PC-9 (cell line): ENCODE measurements around the gene IQSEC1. TPM values are rescaled to one million over a fixed set of nuclear protein-coding genes. Genes with fewer than 3 reads are reported as not detected.

Experiments
- BruUV-seq: library from RNA; stranded (reverse); fragments of 400-500 nt; replicated peaks from 2 replicates; lab custom pipeline; 2021; lab: Mats Ljungman, UMichigan
- CTCF ChIA-PET: fragments of 300-600 bp; sonication (Branson Sonifier 250); formaldehyde crosslinking; loops from one replicate; lab custom pipeline; 2022; ENCODE audit warnings: antibody characterized with exemption; lab: Charles Lee
- POLR2A ChIA-PET: fragments of 300-600 bp; sonication (Branson Sonifier 250); formaldehyde crosslinking; loops from one replicate; lab custom pipeline; 2022; ENCODE audit warnings: antibody characterized with exemption; ENCODE audit not compliant: unreplicated experiment; lab: Charles Lee
- DNase-seq, 2 experiments: peaks; one replicate each; pipeline versions ENCODE4 v3.0.0 to v3.0.0-alpha.2; 2015 to 2022; ENCODE audit warnings: mixed read lengths in 1 of 2
- H2AFZ ChIP-seq: fragments of 200-600 bp; sonication (generic); 2 replicates; pipeline ENCODE4 v1.8.1; 2017; ENCODE audit warnings: antibody characterized with exemption
- H3F3A ChIP-seq: fragments of 200-600 bp; sonication (generic); 2 replicates; pipeline ENCODE4 v1.8.1; 2017; ENCODE audit warnings: antibody characterized with exemption, mild to moderate bottlenecking, low read depth; ENCODE audit not compliant: insufficient read depth
- H3K27ac ChIP-seq: fragments of 200-600 bp; sonication (generic); 2 replicates; pipeline ENCODE4 v1.6.1; 2016; ENCODE audit warnings: mixed run types
- H3K27me3 ChIP-seq: fragments of 200-600 bp; sonication (generic); 2 replicates; pipeline ENCODE4 v1.6.1; 2016; ENCODE audit warnings: low read depth, mixed run types; ENCODE audit not compliant: insufficient read depth
- H3K36me3 ChIP-seq: fragments of 200-600 bp; sonication (generic); 2 replicates; pipeline ENCODE4 v1.6.1; 2016; ENCODE audit warnings: low read depth, mixed run types
- H3K4me1 ChIP-seq: fragments of 200-600 bp; sonication (generic); replicated peaks from 2 replicates; pipeline ENCODE4 v1.6.1; 2016; ENCODE audit warnings: mixed run types; ENCODE audit not compliant: insufficient read depth
- H3K4me2 ChIP-seq: fragments of 200-600 bp; sonication (generic); 2 replicates; pipeline ENCODE4 v1.6.1; 2017; ENCODE audit warnings: mixed run types
- H3K4me3 ChIP-seq: fragments of 200-600 bp; sonication (generic); 2 replicates; pipeline ENCODE4 v1.6.1; 2016; ENCODE audit warnings: mixed run types
- H3K79me2 ChIP-seq: fragments of 200-600 bp; sonication (generic); 2 replicates; pipeline ENCODE4 v1.6.1; 2017; ENCODE audit warnings: low read depth, mixed run types
- H3K9me2 ChIP-seq: fragments of 200-600 bp; sonication (generic); 2 replicates; pipeline ENCODE4 v1.8.1; 2017; ENCODE audit warnings: mild to moderate bottlenecking; ENCODE audit not compliant: insufficient read depth
- H3K9me3 ChIP-seq: fragments of 200-600 bp; sonication (generic); 2 replicates; pipeline ENCODE4 v1.8.1; 2016; ENCODE audit warnings: low read depth; ENCODE audit not compliant: insufficient read depth
- H4K20me1 ChIP-seq: fragments of 200-600 bp; sonication (generic); 2 replicates; pipeline ENCODE4 v1.8.1; 2017; ENCODE audit not compliant: insufficient read depth
- EZH2 ChIP-seq: fragments of 200-600 bp; sonication (generic); IDR thresholded peaks from 2 replicates; pipeline ENCODE4 v1.8.0; 2017; ENCODE audit warnings: antibody characterized with exemption, low read depth
- intact Hi-C: fragments of 100-400 bp; cut with micrococcal nuclease; formaldehyde crosslinking; loops from one replicate; pipeline ENCODE4 v1.10.0; 2022; ENCODE audit not compliant: unreplicated experiment
- total RNA-seq: library from RNA; stranded (reverse); gene quantifications from 2 replicates; pipeline ENCODE4 v1.2.3, GENCODE V29; 2021
- TF ChIP-seq, protein P1 (sequence below): fragments of 200-600 bp; sonication (generic); conservative IDR thresholded peaks from 2 replicates; pipeline ENCODE4 v1.6.1; 2017; ENCODE audit warnings: mixed run types, antibody characterized with exemption, mild to moderate bottlenecking, moderate library complexity

IQSEC1 gene
- total RNA-seq, 1 experiment from 2014 or later = 30.7 TPM

DNA sequence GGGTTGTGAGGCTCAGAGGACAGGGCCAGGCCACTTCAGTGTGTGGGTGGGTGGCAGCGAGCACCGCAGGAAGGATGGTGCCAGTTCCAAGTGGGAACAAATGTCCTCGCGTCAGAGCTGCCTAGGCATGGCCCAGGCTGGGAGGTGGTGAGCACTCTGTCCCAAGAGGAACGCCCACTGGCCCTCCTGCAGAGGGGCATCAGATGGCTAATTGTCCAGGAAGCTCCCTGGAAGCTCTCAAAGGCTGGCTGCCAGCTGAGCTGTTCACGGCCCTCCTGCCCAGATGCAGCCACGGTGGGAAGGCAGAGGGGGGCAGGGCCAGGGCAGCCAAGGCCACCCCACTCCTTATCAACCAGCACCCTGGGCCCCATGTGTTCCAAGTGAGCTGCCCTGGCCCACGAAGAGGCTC is 55.2 kb downstream of the IQSEC1 start:
- no TSS peak for BruUV-seq
- peaks cover 50% of the 10 kb centered on the region for H3K4me1 ChIP-seq
- H3K27me3 ChIP-seq = no peaks in the 10 kb centered on the region
- H2AFZ ChIP-seq = no peak overlapping the region
- CTCF ChIA-PET = interaction anchor here (0.7 kb wide), 1 partner anchor 12 kb away, joined by 3 read pairs; no protein-coding TSS in a partner anchor
- H3K36me3 ChIP-seq = no peaks in the 10 kb centered on the region
- H3K9me3 ChIP-seq = no peaks in the 10 kb centered on the region
- peaks cover 28% of the 10 kb centered on the region for H3K79me2 ChIP-seq
- no peaks in the 10 kb centered on the region for H3K9me2 ChIP-seq
- DNase-seq = no peak
- H3K4me3 ChIP-seq = no peak overlapping the region
- H3K4me2 ChIP-seq = no peak overlapping the region
- intact Hi-C loops = no loop called here
- POLR2A ChIA-PET = no interaction called here
- no peak for TF ChIP-seq EZH2
- TF ChIP-seq, protein P1, sequence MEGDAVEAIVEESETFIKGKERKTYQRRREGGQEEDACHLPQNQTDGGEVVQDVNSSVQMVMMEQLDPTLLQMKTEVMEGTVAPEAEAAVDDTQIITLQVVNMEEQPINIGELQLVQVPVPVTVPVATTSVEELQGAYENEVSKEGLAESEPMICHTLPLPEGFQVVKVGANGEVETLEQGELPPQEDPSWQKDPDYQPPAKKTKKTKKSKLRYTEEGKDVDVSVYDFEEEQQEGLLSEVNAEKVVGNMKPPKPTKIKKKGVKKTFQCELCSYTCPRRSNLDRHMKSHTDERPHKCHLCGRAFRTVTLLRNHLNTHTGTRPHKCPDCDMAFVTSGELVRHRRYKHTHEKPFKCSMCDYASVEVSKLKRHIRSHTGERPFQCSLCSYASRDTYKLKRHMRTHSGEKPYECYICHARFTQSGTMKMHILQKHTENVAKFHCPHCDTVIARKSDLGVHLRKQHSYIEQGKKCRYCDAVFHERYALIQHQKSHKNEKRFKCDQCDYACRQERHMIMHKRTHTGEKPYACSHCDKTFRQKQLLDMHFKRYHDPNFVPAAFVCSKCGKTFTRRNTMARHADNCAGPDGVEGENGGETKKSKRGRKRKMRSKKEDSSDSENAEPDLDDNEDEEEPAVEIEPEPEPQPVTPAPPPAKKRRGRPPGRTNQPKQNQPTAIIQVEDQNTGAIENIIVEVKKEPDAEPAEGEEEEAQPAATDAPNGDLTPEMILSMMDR = no peak
- H4K20me1 ChIP-seq = no peaks in the 10 kb centered on the region
- H3K27ac ChIP-seq = no peak overlapping the region
- peaks cover 23% of the 10 kb centered on the region for H3F3A ChIP-seq

DNA sequence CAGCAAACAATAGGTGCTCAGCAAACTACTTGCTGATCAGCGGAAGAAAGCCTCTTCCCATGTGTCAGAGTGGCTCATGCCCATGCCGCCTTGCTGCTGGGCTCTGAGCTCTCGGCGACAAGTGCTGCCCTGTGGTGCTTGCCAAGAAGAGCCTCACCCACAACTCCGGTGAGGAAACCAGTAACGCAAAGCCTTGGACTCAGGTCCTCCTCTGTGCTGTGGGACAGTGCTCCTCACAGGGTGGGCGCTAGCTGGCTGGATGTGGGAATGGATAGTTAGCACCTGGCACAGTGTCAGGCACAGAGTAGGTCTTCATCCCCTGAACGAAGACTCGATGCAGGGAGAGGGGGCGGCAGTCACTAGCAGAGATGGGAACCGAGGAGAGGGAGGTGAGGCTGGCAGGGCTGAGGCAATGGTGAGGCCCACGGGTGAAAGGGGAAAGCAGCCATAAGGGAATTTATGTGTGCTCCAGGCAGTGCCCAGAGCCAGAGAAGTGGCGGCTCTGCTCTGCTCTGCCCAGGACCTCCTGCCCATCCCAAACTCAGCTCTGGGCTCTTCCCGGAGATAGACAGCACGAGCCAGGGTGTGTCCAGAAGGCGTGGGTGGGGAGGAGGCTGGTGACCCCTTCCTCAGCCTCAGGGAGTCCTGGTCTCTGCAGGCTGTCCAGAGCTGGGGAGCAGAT is 55.7 kb downstream of the IQSEC1 start:
- BruUV-seq = no TSS peak
- H2AFZ ChIP-seq = no peak overlapping the region
- TF ChIP-seq, protein P1 = no peak
- no peak for TF ChIP-seq EZH2
- H4K20me1 ChIP-seq = no peaks in the 10 kb centered on the region
- no peaks in the 10 kb centered on the region for H3K27me3 ChIP-seq
- H3K36me3 ChIP-seq = no peaks in the 10 kb centered on the region
- CTCF ChIA-PET = no interaction called here
- H3K4me3 ChIP-seq = no peak overlapping the region
- POLR2A ChIA-PET = no interaction called here
- intact Hi-C loops = no loop called here
- peaks cover 50% of the 10 kb centered on the region for H3K4me1 ChIP-seq
- no peak overlapping the region for H3K4me2 ChIP-seq
- H3K27ac ChIP-seq = no peak overlapping the region
- no peak for DNase-seq
- H3K79me2 ChIP-seq = peaks cover 28% of the 10 kb centered on the region
- H3K9me3 ChIP-seq = no peaks in the 10 kb centered on the region
- H3K9me2 ChIP-seq = no peaks in the 10 kb centered on the region
- H3F3A ChIP-seq = peaks cover 22% of the 10 kb centered on the region

DNA sequence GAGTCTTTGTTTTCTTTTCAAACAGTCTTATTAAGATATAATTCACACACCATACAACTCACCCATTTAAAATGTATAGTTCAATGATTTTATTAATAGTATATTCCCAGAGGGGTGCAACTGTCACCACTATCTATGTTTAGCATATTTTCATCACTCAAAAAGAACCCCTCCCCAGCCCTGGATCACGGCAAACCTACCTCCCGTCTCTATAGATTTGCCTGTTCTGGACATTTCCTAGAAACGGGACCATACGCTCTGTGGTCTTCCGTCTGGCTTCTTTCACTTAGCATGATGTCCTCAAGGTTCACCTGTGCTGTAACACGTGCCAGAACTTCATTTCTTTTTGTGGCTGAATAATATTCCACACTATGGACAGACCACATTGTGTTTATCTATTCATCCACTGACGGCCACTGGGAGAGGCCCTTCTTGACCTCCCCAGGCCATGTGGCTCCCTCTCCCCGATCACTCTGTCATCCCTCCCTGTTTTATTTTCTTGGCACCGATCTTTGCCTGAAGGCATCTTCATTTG is 56.4 kb downstream of the IQSEC1 start:
- Histone ChIP-seq H3K4me3 (no peak overlapping the region), H3K36me3 (no peaks in the 10 kb centered on the region), H3K79me2 (peaks cover 28% of the 10 kb centered on the region), H4K20me1 (no peaks in the 10 kb centered on the region), H3K9me2 (no peaks in the 10 kb centered on the region), H3K4me2 (no peak overlapping the region), H3K4me1 (peaks cover 52% of the 10 kb centered on the region), H3F3A (peaks cover 21% of the 10 kb centered on the region), H3K9me3 (no peaks in the 10 kb centered on the region), H3K27me3 (no peaks in the 10 kb centered on the region), H3K27ac (no peak overlapping the region), H2AFZ (no peak overlapping the region)
- ChIA-PET CTCF (no interaction called here), POLR2A (no interaction called here)
- no peak for DNase-seq
- intact Hi-C loops = no loop called here
- no TSS peak for BruUV-seq
- TF ChIP-seq EZH2 = no peak
- TF ChIP-seq, protein P1 = no peak
